H1 (cell line): Measurements from ENCODE around the gene HSD17B2. TPM values are rescaled to one million over a fixed set of nuclear protein-coding genes. Genes with fewer than 3 reads are reported as not detected.

Source experiments
- polyA plus RNA-seq, 7 experiments: library from polyadenylated mRNA; depleted of rRNA in 3 of 7; stranded (reverse) in 5 of 7; unstranded in 2 of 7; fragments of >200 nt in 5 of 7; fragments of 200-250 nt in 2 of 7; gene quantifications; 1 replicate in 5 of 7; 2 replicates in 1 of 7; 4 replicates in 1 of 7; pipeline versions ENCODE4 v1.2.1 to v1.2.3, GENCODE V29; 2011 to 2013; ENCODE audit warnings: missing spikeins in 2 of 7, mixed read lengths in 2 of 7
- total RNA-seq: library from RNA; stranded (reverse); fragmentation: NEBNext Ultra II Directional; extraction: Animal tissue kit (Norgen Biotek cat#: 25700); gene quantifications from 2 replicates; pipeline ENCODE4 v1.2.1, GENCODE V29; 2021

The HSD17B2 gene
- total and polyA plus RNA-seq, 2 of the 8 experiments (the other 6 are each of a cell fraction or from before 2014, with no cell fraction given) = not detected

Other genes with a start within 250 kb of the HSD17B2 start
- gene SDR42E1, start 23.8 kb upstream of the HSD17B2 start, total RNA-seq = not detected in 2 replicates
- gene SDR42E1, start 23.8 kb upstream of the HSD17B2 start, polyA plus RNA-seq (2011; rRNA removed) = 0.02 and 0.03 TPM in 2 replicates
- gene MPHOSPH6, start 135.0 kb downstream of the HSD17B2 start, total RNA-seq = 32.9 and 35.2 TPM in 2 replicates
- 8.2 and 19.7 TPM in 2 replicates for gene MPHOSPH6, start 135.0 kb downstream of the HSD17B2 start, polyA plus RNA-seq (2011; rRNA removed)